Amygdala (tissue), 56 donors: Measurements from ENCODE around the gene PTGR2.
"Not testable (repeated sequence)": the region's sequence is repeated elsewhere in the genome, so short reads cannot be mapped to it uniquely, and the experiment has no call there.

ENCODE experiments used
- DNase-seq, 56 donors: peaks; one replicate each; lab custom pipeline; 2025; lab: John Stamatoyannopoulos, UW

PTGR2 gene

GRCh38 chr14:73829526-73830431, 21.9 kb upstream of the PTGR2 start:
- DNase-seq, result no peak

- no peak for DNase-seq
These were observed 18.6 kb upstream of the PTGR2 start for GRCh38 chr14:73833034-73833433.

DNA sequence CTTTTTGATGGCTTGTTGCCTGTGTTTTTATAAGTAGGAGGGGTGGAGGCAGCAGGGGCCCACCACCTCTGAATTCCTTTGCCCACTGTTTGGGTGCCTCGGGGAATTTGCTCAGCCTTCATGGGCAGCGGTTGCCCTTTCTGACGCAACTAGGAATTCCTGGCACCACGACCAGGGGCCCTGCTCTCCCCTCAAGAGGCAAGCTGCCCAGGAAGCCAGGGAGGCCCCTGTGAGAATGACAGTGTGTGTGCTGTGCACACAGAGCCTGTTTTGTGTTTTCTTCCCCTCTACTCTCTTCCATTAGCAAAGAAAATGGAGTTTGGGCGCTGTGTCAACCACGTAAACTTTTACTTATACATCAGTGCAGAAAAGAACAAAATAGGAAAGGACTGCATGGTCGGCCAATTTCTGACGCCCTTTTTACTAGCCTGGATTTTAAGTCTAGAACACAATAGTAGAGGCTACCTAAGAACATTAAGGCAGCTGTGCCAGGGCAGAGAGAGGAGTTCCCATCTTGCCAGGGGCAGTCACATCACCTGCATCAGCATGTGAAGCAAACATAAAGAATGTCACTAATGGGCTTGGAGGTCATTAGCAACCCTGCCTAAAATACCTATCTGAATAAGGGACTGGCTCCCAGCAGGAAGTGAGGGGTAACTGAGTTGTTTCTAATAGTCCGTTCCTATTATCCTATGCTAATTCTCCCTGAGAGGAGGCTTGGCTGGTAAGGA, 17.9 kb upstream of the PTGR2 start:
- DNase-seq, result peak in 36 of 56 donors; percentile 1 to 79 (median 27)

DNA sequence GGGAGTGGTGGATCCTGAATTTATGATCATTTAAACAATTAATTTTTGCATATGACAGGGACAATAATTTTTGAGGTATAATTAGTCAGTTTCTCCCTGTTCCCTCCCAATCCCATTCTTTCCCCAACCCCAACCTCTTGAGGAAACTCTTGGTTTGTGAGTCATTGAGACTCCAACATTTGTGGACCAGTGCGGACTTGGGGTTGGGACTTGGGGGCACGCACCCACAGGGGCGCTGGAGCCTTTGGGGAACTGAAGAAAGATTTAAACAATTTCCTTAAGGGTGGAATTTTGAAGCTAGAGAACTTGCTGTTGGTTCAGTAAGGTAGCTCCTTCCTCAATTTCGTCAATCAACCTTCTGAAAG, 17.4 kb upstream of the PTGR2 start:
- DNase-seq, result no peak

- DNase-seq, result not testable (repeated sequence)
These were observed 13.2 kb upstream of the PTGR2 start for GRCh38 chr14:73838293-73839034.

DNA sequence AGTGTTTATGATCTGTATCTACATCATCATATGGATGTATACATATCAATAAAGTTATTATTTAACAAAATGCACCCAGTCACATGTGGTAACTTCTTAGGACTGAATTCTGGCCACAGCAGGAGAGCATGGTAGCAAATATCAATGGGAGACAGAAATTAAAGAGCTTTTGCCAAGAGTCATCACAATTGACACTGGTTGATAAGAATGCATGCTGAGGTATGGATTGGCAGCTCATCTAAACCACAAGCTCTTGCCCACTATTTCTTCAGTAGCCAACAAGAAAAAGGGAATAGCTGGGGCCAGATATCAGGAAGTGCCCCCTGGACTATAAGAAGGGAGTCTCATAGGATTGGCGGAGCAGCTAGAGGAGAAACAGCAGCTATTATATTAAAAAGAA, 9.4 kb upstream of the PTGR2 start:
- DNase-seq, result no peak

GRCh38 chr14:73842851-73843250, 8.8 kb upstream of the PTGR2 start:
- DNase-seq, result no peak

DNA sequence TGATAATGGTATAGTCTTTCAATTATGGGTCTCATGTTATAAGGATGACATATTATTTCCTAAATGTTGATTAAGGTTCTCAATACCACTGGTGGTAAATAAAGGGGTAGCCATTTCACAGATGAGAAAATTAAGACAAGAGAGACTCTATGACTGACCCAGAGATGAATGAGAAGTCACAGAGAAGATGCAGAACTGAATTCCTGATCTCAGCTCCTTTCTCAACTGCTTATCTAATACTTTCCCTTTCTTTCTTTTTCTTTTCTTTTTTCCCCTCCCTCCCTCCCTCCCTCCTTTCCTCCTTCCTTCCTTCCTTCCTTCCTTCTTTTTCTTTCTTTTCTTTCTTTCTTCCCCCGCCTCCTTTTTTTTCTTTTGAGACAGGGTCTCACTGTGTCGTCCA, 8.3 kb upstream of the PTGR2 start:
- no peak for DNase-seq

GRCh38 chr14:73846947-73847346, 4.7 kb upstream of the PTGR2 start:
- no peak for DNase-seq

- no peak for DNase-seq
These were observed 631 bp upstream of the PTGR2 start for GRCh38 chr14:73851000-73851399.

GRCh38 chr14:73859145-73859544, 7.5 kb downstream of the PTGR2 start:
- no peak for DNase-seq

- no peak for DNase-seq
These were observed 9.4 kb downstream of the PTGR2 start for GRCh38 chr14:73861073-73861472.

GRCh38 chr14:73862480-73862879, 10.8 kb downstream of the PTGR2 start:
- no peak for DNase-seq

DNA sequence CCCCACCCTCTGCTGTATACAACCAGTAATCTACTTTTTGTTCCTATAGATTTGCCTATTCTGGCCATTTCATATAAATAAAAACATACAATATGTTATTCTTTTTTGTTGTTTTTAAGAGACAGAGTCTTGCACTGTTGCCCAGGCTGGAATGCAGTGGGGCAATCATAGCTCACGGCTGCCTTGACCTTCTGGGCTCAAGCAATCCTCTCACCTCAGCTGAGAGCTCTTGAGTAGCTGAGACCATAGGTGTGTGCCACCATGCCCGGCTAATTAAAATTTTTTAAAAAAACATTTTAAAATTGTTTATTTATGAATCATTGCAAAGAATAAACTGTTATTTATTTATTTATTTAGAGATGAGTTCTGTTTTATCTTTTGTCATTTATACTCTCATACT, 11.6 kb downstream of the PTGR2 start:
- no peak for DNase-seq

GRCh38 chr14:73865534-73866113, 14.0 kb downstream of the PTGR2 start:
- no peak for DNase-seq

GRCh38 chr14:73869754-73870153, 18.1 kb downstream of the PTGR2 start:
- not testable (repeated sequence) for DNase-seq

DNA sequence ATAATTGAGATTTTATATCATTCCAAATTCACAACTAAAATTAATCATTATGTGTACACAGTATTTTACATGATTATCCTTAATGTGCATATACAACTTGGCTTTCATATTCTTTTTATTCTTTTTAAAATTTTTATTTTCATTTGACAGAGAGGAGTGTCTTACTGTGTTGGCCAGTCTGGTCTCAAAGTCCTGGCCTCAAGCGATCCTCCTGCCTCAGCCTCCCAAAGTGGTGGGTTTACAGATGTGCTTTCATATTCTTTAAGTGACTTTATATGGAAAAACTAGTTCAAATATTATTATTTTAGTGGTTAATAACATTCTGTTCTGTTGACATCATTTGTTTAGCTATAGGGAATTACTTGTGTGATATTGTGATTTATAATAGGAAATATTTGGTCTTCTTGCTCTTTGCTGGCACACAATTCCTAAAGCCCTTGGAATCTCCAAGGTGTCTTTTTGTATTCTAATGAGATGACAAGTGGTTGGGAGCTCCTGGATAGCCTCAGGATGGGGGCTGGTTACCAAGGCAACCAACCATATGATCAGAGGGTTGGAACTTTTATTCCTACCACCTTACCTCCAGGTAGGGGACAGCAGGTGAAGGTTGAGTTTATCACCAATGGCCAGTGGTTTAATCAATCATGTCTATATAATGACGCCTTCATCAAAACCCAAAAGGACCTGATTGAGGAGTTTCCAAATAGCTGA, 19.0 kb downstream of the PTGR2 start:
- no peak for DNase-seq

DNA sequence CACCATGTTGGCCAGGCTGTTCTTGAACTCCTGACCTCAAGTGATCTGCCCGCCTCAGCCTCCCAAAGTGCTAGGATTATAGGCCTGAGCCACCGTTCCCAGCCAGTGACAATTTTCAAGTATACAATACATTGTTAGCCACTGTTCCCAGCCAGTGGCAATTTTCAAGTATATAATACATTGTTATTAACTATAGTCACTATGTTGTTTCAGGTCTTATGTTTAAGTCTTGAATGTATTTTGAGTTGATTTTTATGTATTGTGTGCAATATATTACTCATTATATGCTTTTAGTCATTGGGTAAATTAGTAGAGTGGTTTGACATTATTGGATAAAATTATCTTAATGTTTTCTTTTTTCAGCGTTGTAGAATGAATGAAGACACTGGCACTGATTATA, 22.0 kb downstream of the PTGR2 start:
- DNase-seq, result no peak

DNA sequence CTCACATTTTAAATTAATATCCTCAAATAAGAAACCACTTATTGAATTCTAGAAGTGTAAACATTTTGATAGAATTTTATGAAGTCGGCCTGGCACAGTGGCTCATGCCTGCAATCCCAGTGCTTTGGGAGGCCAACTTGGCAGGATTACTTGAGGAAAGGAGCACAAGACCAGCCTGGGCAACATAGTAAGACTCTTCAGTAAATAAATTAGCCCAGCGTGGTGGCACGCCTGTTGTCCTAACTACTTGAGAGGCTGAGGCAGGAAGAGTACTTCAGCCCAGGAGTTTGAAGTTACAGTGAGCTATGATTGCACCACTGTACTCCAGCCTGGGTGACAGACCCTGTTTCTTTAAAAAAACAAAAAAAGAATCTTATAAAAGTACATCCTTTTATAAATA, 26.2 kb downstream of the PTGR2 start:
- DNase-seq, result peak in 1 of 56 donors; percentile 2

DNA sequence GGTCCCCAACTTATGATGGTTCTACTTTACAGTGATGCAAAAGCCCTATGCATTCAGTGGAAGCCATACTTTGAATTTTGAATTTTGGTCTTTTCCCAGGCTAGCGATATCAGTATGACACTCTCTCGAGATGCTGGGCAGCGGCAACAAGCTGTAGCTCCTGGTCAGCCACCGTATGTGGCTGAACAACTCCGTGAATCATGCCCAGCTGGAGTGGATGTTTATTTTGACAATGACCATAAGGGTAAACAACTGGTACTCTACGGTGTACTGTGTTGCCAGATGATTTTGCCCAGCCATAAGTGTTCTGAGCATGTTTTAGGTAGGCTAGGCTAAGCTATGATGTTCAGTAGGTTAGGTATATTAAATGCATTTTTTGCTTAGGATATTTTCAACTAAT, 26.8 kb downstream of the PTGR2 start:
- DNase-seq, result no peak
